ENCODE measurements around the gene MBLAC1. TPM values are rescaled to one million over a fixed set of nuclear protein-coding genes. Genes with fewer than 3 reads are reported as not detected.

Gene MBLAC1
- total and polyA plus RNA-seq, 9 of the 15 experiments (the other 6 are each of a cell fraction or from before 2014, with no cell fraction given) = 0.03 to 3.1 (median 0.52) TPM

DNA sequence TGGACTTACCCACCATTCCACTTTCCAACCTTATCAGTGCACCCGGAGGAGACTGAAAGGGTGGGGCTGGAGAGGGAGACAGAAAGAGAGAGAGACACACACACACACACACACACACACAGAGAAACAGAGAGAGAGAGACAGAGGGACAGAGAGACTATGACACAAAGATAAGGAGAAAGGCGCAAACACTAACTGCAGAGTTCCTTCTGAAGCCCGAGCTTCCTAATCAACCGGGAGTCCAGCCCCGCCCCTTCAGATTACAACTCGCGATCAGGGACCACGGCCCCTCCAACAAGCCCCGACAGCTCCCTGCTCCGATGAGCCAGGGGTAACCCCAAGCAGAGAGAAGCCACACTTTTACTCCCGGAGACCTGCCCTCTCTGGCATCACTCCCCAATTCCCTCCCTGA is 41.2 kb downstream of the MBLAC1 start (continued):
- TF ChIP-seq KDM2B (CRISPR knock-in tag; IDR thresholded peaks at IDR 0.05) (no peak), NBN (IDR thresholded peaks at IDR 0.05; ENCODE audit: low read depth) (peak; percentile 99), BRD4 (IDR thresholded peaks at IDR 0.05) (no peak), SAFB2 (IDR thresholded peaks at IDR 0.05; ENCODE audit: borderline replicate concordance, low read depth, low read length, severe bottlenecking) (no peak), NFATC3 (IDR thresholded peaks at IDR 0.05) (no peak), SMAD1 (IDR thresholded peaks at IDR 0.05; ENCODE audit: low read depth, low read length, partially characterized antibody) (no peak), RCOR1 (IDR thresholded peaks at IDR 0.05; ENCODE audit: borderline replicate concordance in 1 of 2, low read depth in 2 of 2, low read length in 2 of 2) (peak; percentile 82 to 97), ELF1 (tag; IDR thresholded peaks at IDR 0.05) (peak; percentile 50; the same call in 1 of the 2 replicates), ZNF79 (CRISPR knock-in tag; IDR thresholded peaks at IDR 0.05; ENCODE audit: low read depth) (no peak), ETV6 (IDR thresholded peaks at IDR 0.05; ENCODE audit: borderline replicate concordance in 1 of 2, low read depth in 2 of 2, low read length in 1 of 2) (peak in 1 of 2 experiments; percentile 50; a peak in 1 of 4 replicates), ETV6 (CRISPR knock-in tag; IDR thresholded peaks at IDR 0.05; ENCODE audit: borderline replicate concordance) (no peak), GABPA (tag; conservative IDR thresholded peaks at IDR 0.05; ENCODE audit: low read depth) (peak; percentile 46), GATA2 (CRISPR knock-in tag; IDR thresholded peaks at IDR 0.05) (peak; percentile 71), SLC30A9 (CRISPR knock-in tag; IDR thresholded peaks at IDR 0.05) (no peak)
- TF ChIP-seq, protein P1, sequence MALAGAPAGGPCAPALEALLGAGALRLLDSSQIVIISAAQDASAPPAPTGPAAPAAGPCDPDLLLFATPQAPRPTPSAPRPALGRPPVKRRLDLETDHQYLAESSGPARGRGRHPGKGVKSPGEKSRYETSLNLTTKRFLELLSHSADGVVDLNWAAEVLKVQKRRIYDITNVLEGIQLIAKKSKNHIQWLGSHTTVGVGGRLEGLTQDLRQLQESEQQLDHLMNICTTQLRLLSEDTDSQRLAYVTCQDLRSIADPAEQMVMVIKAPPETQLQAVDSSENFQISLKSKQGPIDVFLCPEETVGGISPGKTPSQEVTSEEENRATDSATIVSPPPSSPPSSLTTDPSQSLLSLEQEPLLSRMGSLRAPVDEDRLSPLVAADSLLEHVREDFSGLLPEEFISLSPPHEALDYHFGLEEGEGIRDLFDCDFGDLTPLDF (CRISPR knock-in tag; IDR thresholded peaks at IDR 0.05) = no peak
- TF ChIP-seq, protein P2, sequence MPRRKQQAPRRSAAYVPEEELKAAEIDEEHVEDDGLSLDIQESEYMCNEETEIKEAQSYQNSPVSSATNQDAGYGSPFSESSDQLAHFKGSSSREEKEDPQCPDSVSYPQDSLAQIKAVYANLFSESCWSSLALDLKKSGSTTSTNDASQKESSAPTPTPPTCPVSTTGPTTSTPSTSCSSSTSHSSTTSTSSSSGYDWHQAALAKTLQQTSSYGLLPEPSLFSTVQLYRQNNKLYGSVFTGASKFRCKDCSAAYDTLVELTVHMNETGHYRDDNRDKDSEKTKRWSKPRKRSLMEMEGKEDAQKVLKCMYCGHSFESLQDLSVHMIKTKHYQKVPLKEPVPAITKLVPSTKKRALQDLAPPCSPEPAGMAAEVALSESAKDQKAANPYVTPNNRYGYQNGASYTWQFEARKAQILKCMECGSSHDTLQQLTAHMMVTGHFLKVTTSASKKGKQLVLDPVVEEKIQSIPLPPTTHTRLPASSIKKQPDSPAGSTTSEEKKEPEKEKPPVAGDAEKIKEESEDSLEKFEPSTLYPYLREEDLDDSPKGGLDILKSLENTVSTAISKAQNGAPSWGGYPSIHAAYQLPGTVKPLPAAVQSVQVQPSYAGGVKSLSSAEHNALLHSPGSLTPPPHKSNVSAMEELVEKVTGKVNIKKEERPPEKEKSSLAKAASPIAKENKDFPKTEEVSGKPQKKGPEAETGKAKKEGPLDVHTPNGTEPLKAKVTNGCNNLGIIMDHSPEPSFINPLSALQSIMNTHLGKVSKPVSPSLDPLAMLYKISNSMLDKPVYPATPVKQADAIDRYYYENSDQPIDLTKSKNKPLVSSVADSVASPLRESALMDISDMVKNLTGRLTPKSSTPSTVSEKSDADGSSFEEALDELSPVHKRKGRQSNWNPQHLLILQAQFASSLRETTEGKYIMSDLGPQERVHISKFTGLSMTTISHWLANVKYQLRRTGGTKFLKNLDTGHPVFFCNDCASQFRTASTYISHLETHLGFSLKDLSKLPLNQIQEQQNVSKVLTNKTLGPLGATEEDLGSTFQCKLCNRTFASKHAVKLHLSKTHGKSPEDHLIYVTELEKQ (CRISPR knock-in tag; IDR thresholded peaks at IDR 0.05) = no peak
- TF ChIP-seq, protein P3, sequence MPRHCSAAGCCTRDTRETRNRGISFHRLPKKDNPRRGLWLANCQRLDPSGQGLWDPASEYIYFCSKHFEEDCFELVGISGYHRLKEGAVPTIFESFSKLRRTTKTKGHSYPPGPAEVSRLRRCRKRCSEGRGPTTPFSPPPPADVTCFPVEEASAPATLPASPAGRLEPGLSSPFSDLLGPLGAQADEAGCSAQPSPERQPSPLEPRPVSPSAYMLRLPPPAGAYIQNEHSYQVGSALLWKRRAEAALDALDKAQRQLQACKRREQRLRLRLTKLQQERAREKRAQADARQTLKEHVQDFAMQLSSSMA (CRISPR knock-in tag; IDR thresholded peaks at IDR 0.05) = no peak
- TF ChIP-seq, protein P4, sequence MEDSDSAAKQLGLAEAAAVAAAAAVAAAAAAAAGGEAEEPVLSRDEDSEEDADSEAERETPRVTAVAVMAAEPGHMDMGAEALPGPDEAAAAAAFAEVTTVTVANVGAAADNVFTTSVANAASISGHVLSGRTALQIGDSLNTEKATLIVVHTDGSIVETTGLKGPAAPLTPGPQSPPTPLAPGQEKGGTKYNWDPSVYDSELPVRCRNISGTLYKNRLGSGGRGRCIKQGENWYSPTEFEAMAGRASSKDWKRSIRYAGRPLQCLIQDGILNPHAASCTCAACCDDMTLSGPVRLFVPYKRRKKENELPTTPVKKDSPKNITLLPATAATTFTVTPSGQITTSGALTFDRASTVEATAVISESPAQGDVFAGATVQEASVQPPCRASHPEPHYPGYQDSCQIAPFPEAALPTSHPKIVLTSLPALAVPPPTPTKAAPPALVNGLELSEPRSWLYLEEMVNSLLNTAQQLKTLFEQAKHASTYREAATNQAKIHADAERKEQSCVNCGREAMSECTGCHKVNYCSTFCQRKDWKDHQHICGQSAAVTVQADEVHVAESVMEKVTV (CRISPR knock-in tag; IDR thresholded peaks at IDR 0.05) = no peak
- TF ChIP-seq, protein P5, sequence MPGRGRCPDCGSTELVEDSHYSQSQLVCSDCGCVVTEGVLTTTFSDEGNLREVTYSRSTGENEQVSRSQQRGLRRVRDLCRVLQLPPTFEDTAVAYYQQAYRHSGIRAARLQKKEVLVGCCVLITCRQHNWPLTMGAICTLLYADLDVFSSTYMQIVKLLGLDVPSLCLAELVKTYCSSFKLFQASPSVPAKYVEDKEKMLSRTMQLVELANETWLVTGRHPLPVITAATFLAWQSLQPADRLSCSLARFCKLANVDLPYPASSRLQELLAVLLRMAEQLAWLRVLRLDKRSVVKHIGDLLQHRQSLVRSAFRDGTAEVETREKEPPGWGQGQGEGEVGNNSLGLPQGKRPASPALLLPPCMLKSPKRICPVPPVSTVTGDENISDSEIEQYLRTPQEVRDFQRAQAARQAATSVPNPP (IDR thresholded peaks at IDR 0.05; ENCODE audit: borderline replicate concordance, insufficient read depth, insufficient read length) = no peak
- TF ChIP-seq, protein P6, sequence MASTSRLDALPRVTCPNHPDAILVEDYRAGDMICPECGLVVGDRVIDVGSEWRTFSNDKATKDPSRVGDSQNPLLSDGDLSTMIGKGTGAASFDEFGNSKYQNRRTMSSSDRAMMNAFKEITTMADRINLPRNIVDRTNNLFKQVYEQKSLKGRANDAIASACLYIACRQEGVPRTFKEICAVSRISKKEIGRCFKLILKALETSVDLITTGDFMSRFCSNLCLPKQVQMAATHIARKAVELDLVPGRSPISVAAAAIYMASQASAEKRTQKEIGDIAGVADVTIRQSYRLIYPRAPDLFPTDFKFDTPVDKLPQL (IDR thresholded peaks at IDR 0.05; ENCODE audit: extremely low read depth, insufficient read length) = no peak
